Aorta (tissue), 5 donors: ENCODE data around the gene VSIG4. TPM values are rescaled to one million over a fixed set of nuclear protein-coding genes. Genes with fewer than 3 reads are reported as not detected.

Experiments used
- ATAC-seq: fragments of 200-7000 bp; cut with Tn5 transposase; one replicate; pipeline ENCODE4 v1.9.1; 2022; ENCODE audit warnings: moderate library complexity; ENCODE audit not compliant: low FRiP score
- DNase-seq, 2 donors: peaks; one replicate each; pipeline ENCODE4 v3.0.0-alpha.2; 2020
- H3K27ac ChIP-seq, 2 donors: one replicate each; pipeline ENCODE4 v1.5.1; 2013; ENCODE audit warnings: low read length in 2 of 2, mild to moderate bottlenecking in 2 of 2, moderate library complexity in 2 of 2, control low read depth in 1 of 2, inconsistent platforms in 1 of 2, low read depth in 1 of 2
- H3K27me3 ChIP-seq, 2 donors: one replicate each; pipeline ENCODE4 v1.6.1; 2013; ENCODE audit warnings: control low read depth in 1 of 2, low read length in 1 of 2, mild to moderate bottlenecking in 1 of 2, moderate library complexity in 1 of 2; ENCODE audit not compliant: insufficient read depth in 2 of 2, control insufficient read depth in 1 of 2
- H3K36me3 ChIP-seq, 2 donors: one replicate each; pipeline ENCODE4 v1.6.1; 2013; ENCODE audit warnings: control low read depth in 1 of 2, low read length in 1 of 2, mild to moderate bottlenecking in 1 of 2; ENCODE audit not compliant: insufficient read depth in 2 of 2, control insufficient read depth in 1 of 2
- H3K4me1 ChIP-seq, 2 donors: one replicate each; pipeline ENCODE4 v1.6.1; 2013; ENCODE audit warnings: low read length in 2 of 2, control low read depth in 1 of 2, mild to moderate bottlenecking in 1 of 2, moderate library complexity in 1 of 2; ENCODE audit not compliant: insufficient read depth in 2 of 2, control insufficient read depth in 1 of 2
- H3K4me3 ChIP-seq, 2 donors: one replicate each; pipeline ENCODE4 v1.5.1; 2013; ENCODE audit warnings: low read length in 2 of 2, control low read depth in 1 of 2, mild to moderate bottlenecking in 1 of 2
- H3K9me3 ChIP-seq: one replicate; pipeline ENCODE4 v1.6.1; 2013; ENCODE audit warnings: mild to moderate bottlenecking, low read length; ENCODE audit not compliant: control insufficient read depth
- WGBS, 2 donors: extraction: QIAGEN DNeasy Blood & Tissue Kit; methylation state at CpG; one replicate each; pipeline ENCODE4 v1.1.7; 2013; 5-methylcytosine and 5-hydroxymethylcytosine counted together
- intact Hi-C, 2 donors: fragments of 100-400 bp; cut with DNase I; formaldehyde crosslinking; loops; one replicate each; pipeline versions ENCODE4 v1.14.2 to v1.15.0; 2022
- polyA plus RNA-seq, 2 donors: library from polyadenylated mRNA; stranded (reverse); fragments of 200-250 nt; gene quantifications; one replicate each; pipeline ENCODE4 v1.2.3, GENCODE V29; 2013
- total RNA-seq, 2 donors: library from RNA; stranded (reverse); fragmentation: NEBNext Ultra II Directional; extraction: Animal tissue kit (Norgen Biotek cat#: 25700); gene quantifications; one replicate each; pipeline ENCODE4 v1.2.1, GENCODE V29; 2021
- donor health status: healthy with polysubstance abuse.
- donor health status: Bipolar disorder and iron deficiency.
- donor health status: DM: no; HTN: no; CAD: no.
- donor health status: DM: no; HTN: no; CAD: no.
- donor health status: DM: yes; HTN: yes; CAD: no.

VSIG4 gene
- total and polyA plus RNA-seq, 4 donors = 20.6 to 115 (median 109) TPM

GRCh38 chrX:66051980-66052379 lies 12.1 kb upstream of the VSIG4 start:
- no peak for DNase-seq
- H3K4me1 ChIP-seq = no peaks in the 10 kb centered on the region
- WGBS, 2 donors = 69 to 87% methylated on average over 3 of the region's 3 CpGs
- no peaks in the 10 kb centered on the region for H3K9me3 ChIP-seq
- no peak for ATAC-seq
- H3K27ac ChIP-seq = no peak overlapping the region
- H3K4me3 ChIP-seq = no peak overlapping the region
- H3K36me3 ChIP-seq = no peaks in the 10 kb centered on the region
- intact Hi-C loops = no loop called here
- H3K27me3 ChIP-seq = no peaks in the 10 kb centered on the region

GRCh38 chrX:66050140-66050569 lies 10.3 kb upstream of the VSIG4 start:
- no peak overlapping the region for H3K4me3 ChIP-seq
- H3K36me3 ChIP-seq = no peaks in the 10 kb centered on the region
- intact Hi-C loops = no loop called here
- no peaks in the 10 kb centered on the region for H3K9me3 ChIP-seq
- 64 to 71% methylated on average over 1 of the region's 1 CpG for WGBS, 2 donors
- DNase-seq = no peak
- H3K4me1 ChIP-seq = no peaks in the 10 kb centered on the region
- H3K27ac ChIP-seq = no peak overlapping the region
- peak; percentile 43 for ATAC-seq
- H3K27me3 ChIP-seq = no peaks in the 10 kb centered on the region

- Histone ChIP-seq H3K9me3 (no peaks in the 10 kb centered on the region), H3K27me3 (no peaks in the 10 kb centered on the region), H3K4me3 (no peak overlapping the region), H3K36me3 (no peaks in the 10 kb centered on the region), H3K27ac (no peak overlapping the region), H3K4me1 (no peaks in the 10 kb centered on the region)
- ATAC-seq (no peak), DNase-seq (no peak)
- intact Hi-C loops = no loop called here
- WGBS, 2 donors = 71 to 95% methylated on average over 2 of the region's 2 CpGs
Measured at GRCh38 chrX:66049056-66049455, 9.2 kb upstream of the VSIG4 start.

GRCh38 chrX:66046612-66047235 lies 6.8 kb upstream of the VSIG4 start:
- no peak for ATAC-seq
- no peaks in the 10 kb centered on the region for H3K27me3 ChIP-seq
- H3K36me3 ChIP-seq = no peaks in the 10 kb centered on the region
- no peaks in the 10 kb centered on the region for H3K9me3 ChIP-seq
- H3K27ac ChIP-seq = no peak overlapping the region
- WGBS, 2 donors = 48 to 65% methylated on average over 2 of the region's 2 CpGs
- H3K4me1 ChIP-seq = no peaks in the 10 kb centered on the region
- intact Hi-C loops = no loop called here
- no peak overlapping the region for H3K4me3 ChIP-seq
- no peak for DNase-seq

GRCh38 chrX:66045894-66046293 lies 6.0 kb upstream of the VSIG4 start:
- DNase-seq (no peak), ATAC-seq (no peak)
- intact Hi-C loops = no loop called here
- Histone ChIP-seq H3K9me3 (no peaks in the 10 kb centered on the region), H3K4me3 (no peak overlapping the region), H3K36me3 (no peaks in the 10 kb centered on the region), H3K27ac (no peak overlapping the region), H3K4me1 (no peaks in the 10 kb centered on the region), H3K27me3 (no peaks in the 10 kb centered on the region)

- Histone ChIP-seq H3K27me3 (no peaks in the 10 kb centered on the region), H3K27ac (no peak overlapping the region), H3K4me1 (no peaks in the 10 kb centered on the region), H3K4me3 (no peak overlapping the region), H3K36me3 (no peaks in the 10 kb centered on the region), H3K9me3 (no peaks in the 10 kb centered on the region)
- ATAC-seq = no peak
- intact Hi-C loops = no loop called here
- no peak for DNase-seq
- 77 to 95% methylated on average over 3 of the region's 3 CpGs for WGBS, 2 donors
Measured at GRCh38 chrX:66043584-66043983, 3.7 kb upstream of the VSIG4 start.

- H3K36me3 ChIP-seq = no peaks in the 10 kb centered on the region
- H3K4me1 ChIP-seq = no peaks in the 10 kb centered on the region
- no peak overlapping the region for H3K27ac ChIP-seq
- 53 to 74% methylated on average over 3 of the region's 3 CpGs for WGBS, 2 donors
- ATAC-seq (no peak), DNase-seq (no peak)
- intact Hi-C loops = no loop called here
- no peaks in the 10 kb centered on the region for H3K9me3 ChIP-seq
- no peak overlapping the region for H3K4me3 ChIP-seq
- H3K27me3 ChIP-seq = no peaks in the 10 kb centered on the region
Measured at GRCh38 chrX:66042307-66043077, 2.6 kb upstream of the VSIG4 start.

GRCh38 chrX:66038115-66038514 lies 1.8 kb downstream of the VSIG4 start:
- H3K9me3 ChIP-seq = no peaks in the 10 kb centered on the region
- no peak for ATAC-seq
- no peak overlapping the region for H3K4me3 ChIP-seq
- 73 to 90% methylated on average over 1 of the region's 1 CpG for WGBS, 2 donors
- intact Hi-C loops = no loop called here
- H3K36me3 ChIP-seq = no peaks in the 10 kb centered on the region
- no peaks in the 10 kb centered on the region for H3K4me1 ChIP-seq
- no peak for DNase-seq
- H3K27me3 ChIP-seq = no peaks in the 10 kb centered on the region
- H3K27ac ChIP-seq = no peak overlapping the region

- no peaks in the 10 kb centered on the region for H3K4me1 ChIP-seq
- no peak overlapping the region for H3K4me3 ChIP-seq
- no peaks in the 10 kb centered on the region for H3K36me3 ChIP-seq
- H3K27me3 ChIP-seq = no peaks in the 10 kb centered on the region
- WGBS, 2 donors = 96% methylated on average over 1 of the region's 1 CpG
- no peak for ATAC-seq
- H3K27ac ChIP-seq = no peak overlapping the region
- intact Hi-C loops = no loop called here
- no peak for DNase-seq
- no peaks in the 10 kb centered on the region for H3K9me3 ChIP-seq
Measured at GRCh38 chrX:66036231-66036630, 3.6 kb downstream of the VSIG4 start.
